Left forelimb (tissue), 1 donor: ENCODE measurements around the gene ARHGAP22.
"Not testable (repeated sequence)": the region's sequence is repeated elsewhere in the genome, so short reads cannot be mapped to it uniquely, and the experiment has no call there.

Source experiments
- DNase-seq: peaks from one replicate; pipeline ENCODE4 v3.0.0-alpha.2; 2018; ENCODE audit warnings: low spot score

Gene ARHGAP22

DNA sequence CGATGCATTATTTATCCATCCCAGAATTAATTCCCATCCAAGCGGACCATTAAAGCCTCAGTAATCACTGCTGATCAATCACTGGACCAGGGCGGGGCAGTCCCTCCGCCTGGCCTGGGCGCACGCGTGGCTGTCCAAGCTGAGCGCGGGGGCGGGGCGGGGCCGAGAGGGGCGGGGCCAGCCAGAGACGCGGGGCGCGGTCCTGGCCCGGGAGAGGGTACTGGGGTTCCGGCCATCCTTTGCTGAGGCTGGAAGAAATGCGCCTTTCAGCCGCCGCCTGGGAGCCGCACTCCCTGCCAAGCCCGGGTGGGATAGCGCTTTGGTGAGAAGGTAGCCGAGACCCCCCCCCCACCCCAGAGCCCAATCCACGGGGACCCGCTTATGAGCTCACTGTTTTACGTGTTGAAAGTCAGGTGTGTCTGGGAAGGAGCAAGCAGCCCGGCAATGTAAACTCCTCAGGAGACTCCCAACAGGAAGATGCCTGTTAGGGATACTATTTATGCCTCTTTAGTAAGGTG lies at the start of gene ARHGAP22:
TSS of gene ARHGAP22 (minus strand) at position 83 of the 518 bp plus-strand sequence. CDS start 277 bp downstream, outside the sequence.
- peak; percentile 68 for DNase-seq

- DNase-seq: peak; percentile 34
Observed at GRCh38 chr10:48653944-48654698, 49.2 kb upstream of the ARHGAP22 start.

- peak; percentile 44 for DNase-seq
Observed at GRCh38 chr10:48653347-48653746, 48.5 kb upstream of the ARHGAP22 start.

DNA sequence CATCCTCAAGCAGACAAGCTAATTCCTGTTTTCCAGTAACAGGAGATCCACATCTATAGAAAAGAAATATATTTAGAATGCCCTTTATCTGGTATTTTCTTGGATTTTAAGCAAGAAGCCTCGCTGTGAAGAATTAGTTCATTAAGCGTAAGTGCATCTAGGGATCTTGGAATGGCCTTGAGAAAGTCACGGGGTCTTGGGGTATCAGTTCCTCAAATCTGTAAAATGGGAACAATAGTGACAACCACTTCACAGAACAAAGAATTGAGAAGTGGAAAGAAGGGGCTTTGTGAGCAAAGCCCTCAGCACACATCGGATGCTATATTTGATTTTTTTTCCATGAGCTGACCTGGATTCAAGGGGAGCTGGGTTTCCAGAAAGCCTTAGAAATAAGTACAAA lies 47.5 kb upstream of the ARHGAP22 start:
- DNase-seq: no peak

- DNase-seq: peak; percentile 47
Observed at GRCh38 chr10:48651839-48652238, 47.0 kb upstream of the ARHGAP22 start.

DNA sequence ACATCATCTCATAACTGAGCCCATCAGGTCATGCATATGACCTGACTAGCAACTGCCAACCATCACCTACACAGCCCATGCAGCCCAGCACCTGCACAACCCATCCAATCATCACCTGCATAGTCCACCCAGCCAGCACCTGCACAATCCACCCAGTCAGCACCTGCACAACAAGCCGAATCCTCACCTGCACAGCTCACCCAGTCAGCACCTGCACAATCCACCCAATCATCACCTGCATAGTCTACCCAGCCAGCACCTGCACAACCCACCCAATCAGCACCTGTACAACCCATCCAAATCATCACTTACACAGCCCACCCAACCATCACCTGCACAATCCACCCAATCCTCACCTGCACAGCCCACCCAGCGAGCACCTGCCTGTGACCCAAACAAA lies 46.4 kb upstream of the ARHGAP22 start:
- peak; percentile 59 for DNase-seq

- DNase-seq: peak; percentile 34
Observed at GRCh38 chr10:48649349-48649944, 44.6 kb upstream of the ARHGAP22 start.

DNA sequence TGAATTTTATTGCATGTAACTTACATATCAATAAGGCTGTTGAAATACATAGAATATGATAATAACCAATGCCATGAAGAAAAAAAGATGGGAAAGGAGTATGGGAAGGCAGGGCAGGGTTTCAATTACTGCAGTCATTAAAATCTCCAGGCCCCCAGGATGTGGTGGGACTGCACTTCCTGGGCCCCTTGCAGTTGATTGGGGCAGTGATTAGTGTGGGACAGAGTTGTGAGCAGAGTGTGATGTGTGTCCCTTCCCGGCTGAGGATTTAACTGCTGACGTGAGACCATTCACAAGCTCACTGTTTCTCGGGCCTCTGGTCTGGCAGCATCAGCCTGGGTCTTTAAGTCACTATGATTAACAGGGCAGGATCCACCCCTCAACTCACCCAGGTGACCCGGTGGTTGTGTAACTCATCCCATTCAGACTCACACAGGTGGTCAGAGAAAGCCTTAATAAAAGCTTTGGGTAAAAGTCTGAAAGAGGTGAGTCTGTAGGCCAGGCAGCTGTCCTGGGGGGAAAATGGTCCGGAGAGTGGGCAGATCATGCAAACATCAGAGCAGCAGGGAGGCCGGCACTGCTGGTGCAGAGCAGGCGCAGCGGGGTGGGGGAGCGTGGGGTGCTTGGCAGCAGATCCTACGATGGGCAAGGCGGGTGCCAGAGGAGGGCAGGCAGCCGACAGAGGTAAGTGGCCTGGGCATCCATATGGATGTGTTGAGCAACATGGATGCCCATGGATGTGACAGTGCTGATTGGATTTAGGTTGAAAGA lies 43.5 kb upstream of the ARHGAP22 start:
- DNase-seq: peak; percentile 54

DNA sequence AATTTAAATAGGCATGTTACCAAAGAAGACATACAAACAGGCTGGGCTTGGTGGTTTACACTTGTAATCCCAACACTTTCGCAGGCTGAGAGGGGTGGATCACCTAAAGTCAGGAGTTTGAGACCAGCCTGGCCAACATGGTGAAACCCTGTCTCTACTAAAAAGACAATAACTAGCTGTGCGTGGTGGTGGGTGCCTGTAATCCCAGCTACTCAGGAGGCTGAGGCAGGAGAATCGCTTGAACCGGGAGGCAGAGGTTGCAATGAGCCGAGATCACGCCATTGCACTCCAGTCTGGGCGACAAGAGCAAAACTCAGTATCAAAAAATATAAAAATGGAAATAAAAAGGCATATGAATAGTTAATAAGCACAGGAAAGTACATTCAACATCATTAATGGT lies 42.2 kb upstream of the ARHGAP22 start:
- DNase-seq: not testable (repeated sequence)

DNA sequence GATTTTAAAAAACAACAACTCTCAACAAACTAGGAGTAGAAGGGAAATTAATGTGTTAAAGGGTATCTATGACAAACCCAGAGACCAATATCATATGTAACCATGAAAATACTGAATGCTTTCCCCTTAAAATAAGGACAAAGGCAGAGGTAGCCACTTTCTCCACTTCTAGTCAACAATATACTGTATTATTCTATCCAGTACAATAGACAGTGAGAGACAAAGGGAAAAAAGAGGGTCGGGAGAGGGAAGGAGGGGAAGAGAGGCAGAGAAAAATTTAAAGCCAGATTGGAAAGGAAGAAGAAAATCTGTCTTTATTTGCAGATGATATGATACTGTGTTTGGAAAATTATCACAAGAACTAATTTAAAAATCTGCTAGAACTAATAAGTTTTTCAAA lies 40.7 kb upstream of the ARHGAP22 start:
- no peak for DNase-seq

DNA sequence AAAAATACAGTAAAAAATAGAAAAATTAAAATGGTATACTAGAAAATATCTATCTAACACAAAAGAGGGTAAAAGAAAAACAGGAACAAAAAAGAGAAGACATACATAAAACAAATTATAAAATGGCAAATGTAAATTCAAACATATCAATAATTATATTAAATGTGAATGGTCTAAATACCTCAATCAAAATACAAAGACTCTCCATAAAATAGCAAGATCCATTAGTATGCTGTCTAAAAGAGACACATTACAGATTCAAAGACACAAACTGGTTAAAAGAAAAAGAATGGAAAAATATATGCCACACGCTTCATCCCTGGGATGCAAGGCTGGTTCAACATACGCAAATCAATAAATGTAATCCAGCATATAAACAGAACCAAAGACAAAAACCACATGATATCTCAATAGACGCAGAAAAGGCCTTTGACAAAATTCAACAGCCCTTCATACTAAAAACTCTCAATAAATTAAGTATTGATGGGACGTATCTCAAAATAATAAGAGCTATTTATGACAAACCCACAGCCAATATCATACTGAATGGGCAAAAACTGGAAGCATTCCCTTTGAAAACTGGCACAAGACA lies 36.3 kb upstream of the ARHGAP22 start:
- DNase-seq: not testable (repeated sequence)

- DNase-seq: no peak
Observed at GRCh38 chr10:48640326-48640725, 35.5 kb upstream of the ARHGAP22 start.

- DNase-seq: no peak
Observed at GRCh38 chr10:48639632-48640031, 34.8 kb upstream of the ARHGAP22 start.

- DNase-seq: no peak
Observed at GRCh38 chr10:48638739-48639527, 34.1 kb upstream of the ARHGAP22 start.

DNA sequence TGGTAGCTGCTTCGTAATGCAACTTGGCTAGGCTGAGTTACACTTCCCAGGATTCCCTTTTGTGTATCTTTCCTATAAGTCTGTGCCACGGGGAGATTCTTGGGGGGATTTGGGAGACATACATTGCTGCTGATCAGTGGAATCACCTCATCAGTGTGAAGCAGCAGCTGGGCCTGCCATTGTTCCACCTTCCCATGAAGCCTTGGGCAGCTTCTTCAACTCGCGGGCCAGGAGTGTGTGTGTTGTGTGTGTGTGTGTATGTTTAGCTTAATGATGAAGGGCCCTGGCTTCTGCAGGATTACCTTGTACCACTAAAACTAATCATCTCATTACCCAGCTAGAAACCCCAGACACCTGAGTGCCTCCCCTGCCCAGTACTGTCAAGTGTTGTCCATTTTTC lies 33.3 kb upstream of the ARHGAP22 start:
- DNase-seq: no peak

- DNase-seq: peak; percentile 26
Observed at GRCh38 chr10:48636901-48637300, 32.0 kb upstream of the ARHGAP22 start.

- peak; percentile 46 for DNase-seq
Observed at GRCh38 chr10:48636231-48636630, 31.4 kb upstream of the ARHGAP22 start.

- no peak for DNase-seq
Observed at GRCh38 chr10:48634984-48635557, 30.2 kb upstream of the ARHGAP22 start.

- DNase-seq: peak; percentile 62
Observed at GRCh38 chr10:48634198-48634983, 29.5 kb upstream of the ARHGAP22 start.
